Gastroesophageal sphincter (tissue), 3 donors: ENCODE data around the gene VPS33A.

Experiments
- CTCF ChIP-seq, 4 experiments: fragments of 200-600 bp in 2 of 4; fragments of 450-650 bp in 2 of 4; sonication (generic) in 1 of 4; IDR thresholded peaks; one replicate each; pipeline ENCODE4 v1.5.1; 2017 to 2019; ENCODE audit warnings: antibody characterized with exemption in 4 of 4, mild to moderate bottlenecking in 2 of 4, moderate library complexity in 2 of 4
- POLR2A ChIP-seq, 2 donors: fragments of 450-650 bp; IDR thresholded peaks; one replicate each; pipeline ENCODE4 v1.6.1; 2017; ENCODE audit warnings: antibody characterized with exemption in 2 of 2, mild to moderate bottlenecking in 2 of 2, moderate library complexity in 1 of 2
- POLR2AphosphoS5 ChIP-seq: sonication (generic); formaldehyde crosslinking; IDR thresholded peaks from one replicate; pipeline ENCODE4 v1.6.1; 2017; ENCODE audit warnings: antibody characterized with exemption

GRCh38 chr12:122265476-122265875 lies 818 bp downstream of the VPS33A start:
- TF ChIP-seq CTCF (IDR thresholded peaks at IDR 0.05): no peak
- TF ChIP-seq POLR2AphosphoS5: no peak
- TF ChIP-seq POLR2A (IDR thresholded peaks at IDR 0.05): no peak
